Spleen (tissue), 7 donors: Measurements from ENCODE around the gene PLEKHH1.

Experiments used
- CTCF ChIP-seq, 11 experiments: fragments of 200-600 bp in 7 of 11; fragments of 450-650 bp in 4 of 11; sonication (generic) in 4 of 11; IDR thresholded peaks in 8 of 11; conservative IDR thresholded peaks in 3 of 11; 1 replicate in 7 of 11; 2 replicates in 4 of 11; pipeline versions ENCODE4 v1.4.0 to v1.8.0; 2016 to 2021; ENCODE audit warnings: antibody characterized with exemption in 11 of 11, inconsistent platforms in 4 of 11, mild to moderate bottlenecking in 1 of 11
- POLR2A ChIP-seq, 3 donors: fragments of 450-650 bp; IDR thresholded peaks; one replicate each; pipeline ENCODE4 v1.5.1; 2017; ENCODE audit warnings: antibody characterized with exemption in 3 of 3, mild to moderate bottlenecking in 1 of 3
- donor health status: DM: no; HTN: no; CAD: no; lungs with moderate emphysema.
- donor health status: DM: no; HTN: no; CAD: no.
- donor health status: DM: no; HTN: no; CAD: no.

GRCh38 chr14:67609642-67610310 lies 76.7 kb downstream of the PLEKHH1 start:
- TF ChIP-seq CTCF (IDR thresholded peaks at IDR 0.05 in 8 of 11, conservative IDR thresholded peaks at IDR 0.05 in 3 of 11): no peak
- no peak for TF ChIP-seq POLR2A (IDR thresholded peaks at IDR 0.05)
